H1 (cell line): ENCODE measurements around the gene COL12A1. TPM values are rescaled to one million over a fixed set of nuclear protein-coding genes. Genes with fewer than 3 reads are reported as not detected.

ENCODE experiments used
- CHD2 ChIP-seq: IDR thresholded peaks from 2 replicates; pipeline ENCODE4 v1.6.1; 2012; ENCODE audit warnings: low read length, improper control_type of control experiment
- CHD7 ChIP-seq: fragments of 300-600 bp; sonication (generic); IDR thresholded peaks from 2 replicates; pipeline ENCODE4 v1.7.1; 2012; ENCODE audit warnings: low read length, moderate library complexity, mild to moderate bottlenecking, inconsistent platforms; ENCODE audit not compliant: insufficient replicate concordance
- EGR1 ChIP-seq: IDR thresholded peaks from 2 replicates; pipeline ENCODE4 v1.6.1; 2011; ENCODE audit warnings: low read depth, low read length, borderline replicate concordance
- NANOG ChIP-seq: IDR thresholded peaks from 2 replicates; pipeline ENCODE4 v1.6.1; 2011; ENCODE audit warnings: low read length, low read depth, mild to moderate bottlenecking, inconsistent platforms; ENCODE audit not compliant: insufficient read depth, poor library complexity, severe bottlenecking
- POU5F1 ChIP-seq: IDR thresholded peaks from 2 replicates; pipeline ENCODE4 v1.6.1; 2011; ENCODE audit warnings: low read depth, mild to moderate bottlenecking, low read length, moderate library complexity
- polyA plus RNA-seq, 7 experiments: library from polyadenylated mRNA; depleted of rRNA in 3 of 7; stranded (reverse) in 5 of 7; unstranded in 2 of 7; fragments of >200 nt in 5 of 7; fragments of 200-250 nt in 2 of 7; gene quantifications; 1 replicate in 5 of 7; 2 replicates in 1 of 7; 4 replicates in 1 of 7; pipeline versions ENCODE4 v1.2.1 to v1.2.3, GENCODE V29; 2011 to 2013; ENCODE audit warnings: missing spikeins in 2 of 7, mixed read lengths in 2 of 7
- total RNA-seq: library from RNA; stranded (reverse); fragmentation: NEBNext Ultra II Directional; extraction: Animal tissue kit (Norgen Biotek cat#: 25700); gene quantifications from 2 replicates; pipeline ENCODE4 v1.2.1, GENCODE V29; 2021

The COL12A1 gene
- total and polyA plus RNA-seq, 2 of the 8 experiments (the other 6 are each of a cell fraction or from before 2014, with no cell fraction given): 1.4 to 4.7 TPM

DNA sequence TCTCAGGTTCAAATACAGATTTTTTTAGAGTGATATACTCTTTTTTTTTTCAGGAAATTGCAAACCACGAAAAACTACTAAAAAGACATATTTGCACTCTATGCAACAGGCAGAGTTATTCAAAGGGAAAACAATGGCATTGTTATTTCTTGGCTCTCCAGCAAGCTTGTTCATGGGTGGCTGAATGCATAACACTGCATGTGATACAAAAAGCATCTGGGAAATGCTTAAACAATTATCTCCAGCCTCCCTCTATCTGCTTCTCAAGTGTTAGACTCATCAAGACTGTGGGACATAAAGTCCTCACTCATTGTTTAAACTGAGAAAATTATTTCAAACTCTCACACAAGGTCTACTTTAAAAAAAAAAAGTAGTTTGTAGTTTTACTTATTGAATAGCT lies 7.3 kb upstream of the COL12A1 start (continued):
- TF ChIP-seq CHD7 (peak; percentile 29), NANOG (peak; percentile 77), POU5F1 (peak; percentile 49; the same call in 1 of the 2 replicates), EGR1 (no peak), CHD2 (no peak)
